AG04450 (cell line): Measurements from ENCODE around the gene UGT1A4. TPM values are rescaled to one million over a fixed set of nuclear protein-coding genes. Genes with fewer than 3 reads are reported as not detected.

Experiments used
- CTCF ChIA-PET: fragments of 300-600, 350-600 bp; formaldehyde crosslinking; extraction: SDS; loops from one replicate; lab custom pipeline; 2022; ENCODE audit warnings: antibody characterized with exemption, inconsistent platforms; lab: Charles Lee
- POLR2A ChIA-PET: fragments of 350-600 bp; formaldehyde crosslinking; extraction: SDS; loops from one replicate; lab custom pipeline; 2021; ENCODE audit warnings: antibody characterized with exemption, inconsistent platforms; lab: Yijun Ruan, JAX
- DNase-seq: peaks from one replicate; pipeline ENCODE4 v3.0.0-alpha.2; 2011; ENCODE audit warnings: low read depth, low spot score
- H3K27ac ChIP-seq: one replicate; pipeline ENCODE4 v1.5.1; 2012; ENCODE audit warnings: low read depth, low read length, control low read depth
- H3K27me3 ChIP-seq: one replicate; pipeline ENCODE4 v1.6.0; 2012; ENCODE audit warnings: low read length; ENCODE audit not compliant: control insufficient read depth, insufficient read depth
- H3K4me3 ChIP-seq: 2 replicates; pipeline ENCODE4 v1.5.1; 2011; ENCODE audit warnings: mild to moderate bottlenecking, low read depth, low read length, control low read depth
- H3K9me3 ChIP-seq: 2 replicates; pipeline ENCODE4 v1.5.1; 2012; ENCODE audit warnings: low read length; ENCODE audit not compliant: control insufficient read depth, insufficient read depth
- CTCF ChIP-seq: IDR thresholded peaks from 2 replicates; pipeline ENCODE4 v1.5.1; 2011; ENCODE audit warnings: low read depth, low read length, control low read depth, inconsistent platforms
- polyA plus RNA-seq: library from polyadenylated mRNA; depleted of rRNA; stranded (reverse); fragments of >200 nt; gene quantifications from 2 replicates; pipeline ENCODE4 v1.2.3, GENCODE V29; 2011

The UGT1A4 gene
- polyA plus RNA-seq, 1 experiment: not detected

- POLR2A ChIA-PET: no interaction called here
- Histone ChIP-seq H3K27me3 (no peaks in the 10 kb centered on the region), H3K4me3 (no peak overlapping the region), H3K27ac (no peak overlapping the region), H3K9me3 (peaks cover 8% of the 10 kb centered on the region)
- DNase-seq: no peak
- no peak for TF ChIP-seq CTCF
- CTCF ChIA-PET: no interaction called here
Measured at GRCh38 chr2:233773854-233774253, 55.3 kb downstream of the UGT1A4 start.

GRCh38 chr2:233775414-233775813 is 56.9 kb downstream of the UGT1A4 start:
- ChIA-PET POLR2A (no interaction called here), CTCF (interaction anchor here (0.6 kb wide), 1 partner anchor 49 kb away, joined by 4 read pairs; no protein-coding TSS in a partner anchor)
- peaks cover 8% of the 10 kb centered on the region for H3K9me3 ChIP-seq
- no peaks in the 10 kb centered on the region for H3K27me3 ChIP-seq
- TF ChIP-seq CTCF: no peak
- DNase-seq: no peak
- H3K27ac ChIP-seq: no peak overlapping the region
- H3K4me3 ChIP-seq: no peak overlapping the region

GRCh38 chr2:233778030-233778429 is 59.5 kb downstream of the UGT1A4 start, which contains the start of gene MROH2A:
TSS of gene MROH2A (plus strand) at chr2:233778330. CDS start at chr2:233779359, 1,029 bp downstream.
- H3K27me3 ChIP-seq: peaks cover 2% of the 10 kb centered on the region
- no peak for TF ChIP-seq CTCF
- CTCF ChIA-PET: no interaction called here
- POLR2A ChIA-PET: no interaction called here
- no peak for DNase-seq
- no peak within 1 kb of the TSS for H3K27ac ChIP-seq
- H3K4me3 ChIP-seq: no peak within 1 kb of the TSS
- H3K9me3 ChIP-seq: peaks cover 8% of the 10 kb centered on the region

GRCh38 chr2:233779722-233780121 is 61.2 kb downstream of the UGT1A4 start:
- DNase-seq: no peak
- H3K9me3 ChIP-seq: peaks cover 8% of the 10 kb centered on the region
- H3K27ac ChIP-seq: no peak overlapping the region
- no peak overlapping the region for H3K4me3 ChIP-seq
- ChIA-PET CTCF (interaction anchor here (1.0 kb wide), 1 partner anchor 1879 kb away, joined by 3 read pairs; no protein-coding TSS in a partner anchor), POLR2A (no interaction called here)
- H3K27me3 ChIP-seq: peaks cover 2% of the 10 kb centered on the region
- TF ChIP-seq CTCF: no peak

GRCh38 chr2:233780771-233781170 is 62.2 kb downstream of the UGT1A4 start:
- Histone ChIP-seq H3K9me3 (no peaks in the 10 kb centered on the region; the same call in 1 of the 2 replicates), H3K27ac (no peak overlapping the region), H3K4me3 (no peak overlapping the region), H3K27me3 (peaks cover 2% of the 10 kb centered on the region)
- TF ChIP-seq CTCF: no peak
- CTCF ChIA-PET: interaction anchor here (0.5 to 1.0 kb wide), 2 partner anchors 48 to 1880 kb away, joined by 3 read pairs; no protein-coding TSS in a partner anchor
- DNase-seq: no peak
- POLR2A ChIA-PET: no interaction called here
